ENCODE data around the gene ATP11C. TPM values are rescaled to one million over a fixed set of nuclear protein-coding genes. Genes with fewer than 3 reads are reported as not detected.

Gene ATP11C
- total and polyA plus RNA-seq, 7 experiments from 2014 or later, result 4.5 to 27.5 (median 22.0) TPM

GRCh38 chrX:139784807-139785206 lies 148.0 kb downstream of the ATP11C start:
- ATAC-seq, result no peak
- CTCF ChIA-PET, result no interaction called here

GRCh38 chrX:139783959-139784358 lies 148.9 kb downstream of the ATP11C start:
- Mint-ChIP-seq H3K4me3 (no peak overlapping the region), H3K4me1 (peaks cover 0 to 10% (median 0%) of the 10 kb centered on the region in 7 donors), H3K36me3 (peaks cover 18 to 58% (median 34%) of the 10 kb centered on the region in 5 donors), H3K27me3 (no peaks in the 10 kb centered on the region), H3K27ac (no peak overlapping the region), H3K9me3 (peaks cover 0 to 2% (median 0%) of the 10 kb centered on the region in 11 donors)
- POLR2A ChIA-PET, result no interaction called here
- Histone ChIP-seq H3K4me3 (ENCODE audit: low read length) (no peak overlapping the region), H3K27ac (ENCODE audit: low read depth, low read length) (no peak overlapping the region), H3K36me3 (ENCODE audit: control insufficient read depth in 2 of 3, insufficient read depth in 3 of 3, low read length in 3 of 3) (peaks cover 0 to 11% (median 5%) of the 10 kb centered on the region in 3 experiments), H3K27me3 (ENCODE audit: control insufficient read depth in 2 of 2, insufficient read depth in 2 of 2, low read length in 2 of 2) (no peaks in the 10 kb centered on the region), H3K4me1 (ENCODE audit: control insufficient read depth in 2 of 2, insufficient read depth in 2 of 2, low read length in 2 of 2) (no peaks in the 10 kb centered on the region), H3K9me3 (ENCODE audit: control insufficient read depth in 2 of 3, low read length in 3 of 3) (no peaks in the 10 kb centered on the region)
- intact Hi-C loops (cut with micrococcal nuclease), result no loop called here
- CTCF ChIA-PET, result no interaction called here
- ATAC-seq (no peak), DNase-seq (no peak)

More at GRCh38 chrX:139784807-139785206, 148.0 kb downstream of the ATP11C start:
- H3K9me3 Mint-ChIP-seq, result peaks cover 0 to 2% (median 0%) of the 10 kb centered on the region in 11 donors
- no peaks in the 10 kb centered on the region for H3K27me3 ChIP-seq (ENCODE audit: control insufficient read depth in 2 of 2, insufficient read depth in 2 of 2, low read length in 2 of 2)
- peaks cover 0 to 3% (median 0%) of the 10 kb centered on the region in 7 donors for H3K4me1 Mint-ChIP-seq
- peaks cover 11 to 53% (median 29%) of the 10 kb centered on the region in 5 donors for H3K36me3 Mint-ChIP-seq
- H3K9me3 ChIP-seq (ENCODE audit: control insufficient read depth in 2 of 3, low read length in 3 of 3), result no peaks in the 10 kb centered on the region
- H3K4me3 ChIP-seq (ENCODE audit: low read length), result no peak overlapping the region
- peaks cover 0 to 11% (median 5%) of the 10 kb centered on the region in 3 experiments for H3K36me3 ChIP-seq (ENCODE audit: control insufficient read depth in 2 of 3, insufficient read depth in 3 of 3, low read length in 3 of 3)
- no peak for DNase-seq
- intact Hi-C loops (cut with micrococcal nuclease), result no loop called here
- no peaks in the 10 kb centered on the region for H3K27me3 Mint-ChIP-seq
- H3K4me3 Mint-ChIP-seq, result no peak overlapping the region
- no peak overlapping the region for H3K27ac ChIP-seq (ENCODE audit: low read depth, low read length)
- POLR2A ChIA-PET, result no interaction called here
- no peaks in the 10 kb centered on the region for H3K4me1 ChIP-seq (ENCODE audit: control insufficient read depth in 2 of 2, insufficient read depth in 2 of 2, low read length in 2 of 2)
- no peak overlapping the region for H3K27ac Mint-ChIP-seq

GRCh38 chrX:139783030-139783429 lies 149.8 kb downstream of the ATP11C start:
- Histone ChIP-seq H3K4me3 (ENCODE audit: low read length) (no peak overlapping the region), H3K36me3 (ENCODE audit: control insufficient read depth in 2 of 3, insufficient read depth in 3 of 3, low read length in 3 of 3) (peaks cover 0 to 11% (median 5%) of the 10 kb centered on the region in 3 experiments), H3K9me3 (ENCODE audit: control insufficient read depth in 2 of 3, low read length in 3 of 3) (no peaks in the 10 kb centered on the region), H3K27me3 (ENCODE audit: control insufficient read depth in 2 of 2, insufficient read depth in 2 of 2, low read length in 2 of 2) (no peaks in the 10 kb centered on the region), H3K27ac (ENCODE audit: low read depth, low read length) (no peak overlapping the region), H3K4me1 (ENCODE audit: control insufficient read depth in 2 of 2, insufficient read depth in 2 of 2, low read length in 2 of 2) (no peaks in the 10 kb centered on the region)
- Mint-ChIP-seq H3K27me3 (no peaks in the 10 kb centered on the region), H3K9me3 (peaks cover 0 to 2% (median 0%) of the 10 kb centered on the region in 11 donors), H3K27ac (no peak overlapping the region), H3K4me3 (no peak overlapping the region), H3K36me3 (peaks cover 18 to 57% (median 32%) of the 10 kb centered on the region in 5 donors), H3K4me1 (peaks cover 0 to 10% (median 0%) of the 10 kb centered on the region in 7 donors)
- POLR2A ChIA-PET, result no interaction called here
- DNase-seq (no peak), ATAC-seq (no peak)
- intact Hi-C loops (cut with micrococcal nuclease), result no loop called here
- CTCF ChIA-PET, result no interaction called here

GRCh38 chrX:139776599-139776998 lies 156.3 kb downstream of the ATP11C start:
- H3K9me3 ChIP-seq (ENCODE audit: control insufficient read depth in 2 of 3, low read length in 3 of 3), result no peaks in the 10 kb centered on the region
- H3K27me3 Mint-ChIP-seq, result no peaks in the 10 kb centered on the region
- H3K4me3 ChIP-seq (ENCODE audit: low read length), result no peak overlapping the region
- H3K27me3 ChIP-seq (ENCODE audit: control insufficient read depth in 2 of 2, insufficient read depth in 2 of 2, low read length in 2 of 2), result no peaks in the 10 kb centered on the region
- H3K27ac Mint-ChIP-seq, result no peak overlapping the region
- peaks cover 0 to 11% (median 0%) of the 10 kb centered on the region in 3 experiments for H3K36me3 ChIP-seq (ENCODE audit: control insufficient read depth in 2 of 3, insufficient read depth in 3 of 3, low read length in 3 of 3)
- no peak overlapping the region for H3K4me3 Mint-ChIP-seq
- DNase-seq, result no peak
- CTCF ChIA-PET, result no interaction called here
- H3K4me1 Mint-ChIP-seq, result peaks cover 0 to 17% (median 0%) of the 10 kb centered on the region in 7 donors
- POLR2A ChIA-PET, result no interaction called here
- no peaks in the 10 kb centered on the region for H3K4me1 ChIP-seq (ENCODE audit: control insufficient read depth in 2 of 2, insufficient read depth in 2 of 2, low read length in 2 of 2)
- H3K9me3 Mint-ChIP-seq, result peaks cover 0 to 8% (median 0%) of the 10 kb centered on the region in 11 donors
- H3K36me3 Mint-ChIP-seq, result peaks cover 10 to 59% (median 52%) of the 10 kb centered on the region in 5 donors
- intact Hi-C loops (cut with micrococcal nuclease), result no loop called here
- no peak for ATAC-seq
- H3K27ac ChIP-seq (ENCODE audit: low read depth, low read length), result no peak overlapping the region

- no peaks in the 10 kb centered on the region for H3K27me3 Mint-ChIP-seq
- H3K36me3 Mint-ChIP-seq, result peaks cover 11 to 42% (median 37%) of the 10 kb centered on the region in 5 donors
- Histone ChIP-seq H3K27me3 (ENCODE audit: control insufficient read depth in 2 of 2, insufficient read depth in 2 of 2, low read length in 2 of 2) (no peaks in the 10 kb centered on the region), H3K36me3 (ENCODE audit: control insufficient read depth in 2 of 3, insufficient read depth in 3 of 3, low read length in 3 of 3) (peaks cover 0 to 11% (median 0%) of the 10 kb centered on the region in 3 experiments), H3K4me1 (ENCODE audit: control insufficient read depth in 2 of 2, insufficient read depth in 2 of 2, low read length in 2 of 2) (peaks cover 0 to 13% of the 10 kb centered on the region in 2 donors), H3K27ac (ENCODE audit: low read depth, low read length) (no peak overlapping the region), H3K4me3 (ENCODE audit: low read length) (no peak overlapping the region), H3K9me3 (ENCODE audit: control insufficient read depth in 2 of 3, low read length in 3 of 3) (no peaks in the 10 kb centered on the region)
- ChIA-PET POLR2A (no interaction called here), CTCF (no interaction called here)
- intact Hi-C loops (cut with micrococcal nuclease), result no loop called here
- no peak for ATAC-seq
- peaks cover 0 to 8% (median 0%) of the 10 kb centered on the region in 11 donors for H3K9me3 Mint-ChIP-seq
- H3K27ac Mint-ChIP-seq, result no peak overlapping the region
- no peak overlapping the region for H3K4me3 Mint-ChIP-seq
- no peak for DNase-seq
- peaks cover 0 to 6% (median 0%) of the 10 kb centered on the region in 7 donors for H3K4me1 Mint-ChIP-seq
Measured at GRCh38 chrX:139770366-139770765, 162.5 kb downstream of the ATP11C start.

GRCh38 chrX:139766545-139766983 lies 166.3 kb downstream of the ATP11C start:
- POLR2A ChIA-PET, result no interaction called here
- H3K4me1 Mint-ChIP-seq, result peaks cover 0 to 5% (median 0%) of the 10 kb centered on the region in 7 donors
- intact Hi-C loops (cut with micrococcal nuclease), result loop anchor here in 1 of 2 donors (1.0 to 2.0 kb wide), 2 partner anchors 27 to 166 kb away; partner anchors contain the start of gene ATP11C
- peak; percentile 81 for ATAC-seq
- H3K4me3 ChIP-seq (ENCODE audit: low read length), result no peak overlapping the region
- H3K4me3 Mint-ChIP-seq, result no peak overlapping the region
- H3K27ac Mint-ChIP-seq, result no peak overlapping the region
- DNase-seq, result peak in 8 of 9 donors; percentile 10 to 61 (median 42)
- H3K4me1 ChIP-seq (ENCODE audit: control insufficient read depth in 2 of 2, insufficient read depth in 2 of 2, low read length in 2 of 2), result peaks cover 0 to 13% of the 10 kb centered on the region in 2 donors
- no peaks in the 10 kb centered on the region for H3K27me3 Mint-ChIP-seq
- no peaks in the 10 kb centered on the region for H3K36me3 ChIP-seq (ENCODE audit: control insufficient read depth in 2 of 3, insufficient read depth in 3 of 3, low read length in 3 of 3)
- no peaks in the 10 kb centered on the region for H3K9me3 ChIP-seq (ENCODE audit: control insufficient read depth in 2 of 3, low read length in 3 of 3)
- H3K9me3 Mint-ChIP-seq, result no peaks in the 10 kb centered on the region
- H3K36me3 Mint-ChIP-seq, result peaks cover 10 to 19% (median 14%) of the 10 kb centered on the region in 5 donors
- CTCF ChIA-PET, result no interaction called here
- H3K27ac ChIP-seq (ENCODE audit: low read depth, low read length), result no peak overlapping the region
- H3K27me3 ChIP-seq (ENCODE audit: control insufficient read depth in 2 of 2, insufficient read depth in 2 of 2, low read length in 2 of 2), result no peaks in the 10 kb centered on the region

Data from naive thymus-derived CD4-positive, alpha-beta T cell (primary cell).